Measurements from ENCODE around the gene HMGA1.

The HMGA1 gene

GRCh38 chr6:34246249-34246562 is 9.5 kb downstream of the HMGA1 start:
- CTCF ChIA-PET = interaction anchor here (0.8 to 5.1 kb wide), 3 partner anchors 19 to 170 kb away, joined by 3 to 92 read pairs (median 3); no protein-coding TSS in a partner anchor
- POLR2A ChIA-PET = no interaction called here
- TF ChIP-seq CTCF (IDR thresholded peaks at IDR 0.05; ENCODE audit: control extremely low read depth, extremely low read depth, low read depth, missing control alignments) = no peak
- DNase-seq (ENCODE audit: extremely low spot score) = no peak

GRCh38 chr6:34246563-34247391 is 10.1 kb downstream of the HMGA1 start:
- DNase-seq (ENCODE audit: extremely low spot score) = peak; percentile 66
- POLR2A ChIA-PET = no interaction called here
- TF ChIP-seq CTCF (IDR thresholded peaks at IDR 0.05; ENCODE audit: control extremely low read depth, extremely low read depth, low read depth, missing control alignments) = peak; percentile 69
- CTCF ChIA-PET = interaction anchor here (0.8 to 5.1 kb wide), 6 partner anchors 14 to 169 kb away, joined by 3 to 92 read pairs (median 6); no protein-coding TSS in a partner anchor

GRCh38 chr6:34247481-34248197 is 11.0 kb downstream of the HMGA1 start:
- DNase-seq (ENCODE audit: extremely low spot score) = no peak
- CTCF ChIA-PET = interaction anchor here (0.8 to 5.1 kb wide), 14 partner anchors 11 to 363 kb away, joined by 3 to 92 read pairs (median 5); partner anchors contain the start of genes HMGA1 and NUDT3
- POLR2A ChIA-PET = interaction anchor here (0.6 to 2.8 kb wide), 4 partner anchors 11 to 168 kb away, joined by 5 to 28 read pairs (median 10); partner anchors contain the start of gene HMGA1
- TF ChIP-seq CTCF (IDR thresholded peaks at IDR 0.05; ENCODE audit: control extremely low read depth, extremely low read depth, low read depth, missing control alignments) = no peak

GRCh38 chr6:34248198-34248726 is 11.6 kb downstream of the HMGA1 start:
- ChIA-PET CTCF (interaction anchor here (0.8 to 5.1 kb wide), 20 partner anchors 11 to 363 kb away, joined by 3 to 92 read pairs (median 5); partner anchors contain the start of genes HMGA1 and NUDT3), POLR2A (interaction anchor here (0.6 to 2.8 kb wide), 4 partner anchors 11 to 167 kb away, joined by 5 to 28 read pairs (median 10); partner anchors contain the start of gene HMGA1)
- TF ChIP-seq CTCF (IDR thresholded peaks at IDR 0.05; ENCODE audit: control extremely low read depth, extremely low read depth, low read depth, missing control alignments) = no peak
- DNase-seq (ENCODE audit: extremely low spot score) = peak; percentile 67

GRCh38 chr6:34248727-34249468 is 12.2 kb downstream of the HMGA1 start, which contains the start of gene SMIM29:
Gene SMIM29 (minus strand): TSS chr6:34249006. CDS start chr6:34247791, 1,215 bp downstream.
- peak; percentile 97 for DNase-seq (ENCODE audit: extremely low spot score)
- ChIA-PET CTCF (interaction anchor here (0.6 to 5.1 kb wide), 63 partner anchors 9 to 959 kb away, joined by 3 to 92 read pairs (median 4); partner anchors contain the start of genes BLTP3A, HMGA1, NUDT3 and RPS10), POLR2A (interaction anchor here (0.6 to 2.8 kb wide), 4 partner anchors 12 to 886 kb away, joined by 4 to 28 read pairs (median 8); partner anchors contain the start of gene HMGA1)
- peak; percentile 74 for TF ChIP-seq CTCF (IDR thresholded peaks at IDR 0.05; ENCODE audit: control extremely low read depth, extremely low read depth, low read depth, missing control alignments)

Measured in GM10248 (cell line).